Measurements from ENCODE around the gene NSMCE1.
"Not testable (repeated sequence)": the region's sequence is repeated elsewhere in the genome, so short reads cannot be mapped to it uniquely, and the experiment has no call there.

NSMCE1 gene

DNA sequence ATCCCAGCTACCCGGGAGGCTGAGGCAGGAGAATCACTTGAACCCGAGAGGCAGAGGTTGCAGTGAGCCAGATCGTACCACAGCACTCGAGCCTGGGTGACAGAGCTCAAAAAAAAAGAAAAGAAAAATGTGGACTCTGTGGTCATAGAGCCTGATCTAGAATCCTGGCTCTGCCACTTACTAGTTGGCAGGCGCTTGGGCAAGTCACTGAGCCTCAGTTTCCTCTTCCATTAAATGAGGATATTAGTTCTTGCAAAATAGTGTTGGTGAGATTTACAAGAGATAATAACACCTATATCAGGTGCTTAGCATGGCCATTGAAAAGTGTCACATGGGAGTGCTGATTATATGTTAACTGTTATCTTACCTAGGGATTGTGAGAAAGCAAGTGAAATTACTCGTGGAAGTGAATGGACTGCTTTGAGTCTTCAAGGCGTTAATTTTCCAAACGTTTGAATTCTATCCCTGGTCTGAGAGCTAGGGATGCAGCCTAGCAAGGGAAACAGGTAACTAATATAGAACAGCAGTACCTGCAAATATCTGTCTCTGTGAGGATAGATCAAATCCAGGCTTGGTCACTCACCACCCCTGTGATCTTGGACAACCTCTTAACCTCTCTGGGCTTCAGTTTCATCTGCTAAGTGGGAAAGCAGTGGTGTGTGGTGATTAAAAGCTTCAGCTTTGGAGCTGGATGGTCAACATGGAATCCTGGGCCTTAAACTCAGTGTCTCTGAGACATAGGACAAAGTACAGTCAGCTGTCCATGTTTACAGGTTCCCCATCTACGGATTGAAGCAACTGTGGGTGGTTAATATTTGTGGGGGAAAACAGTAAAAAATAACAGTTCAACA lies 953 bp upstream of the NSMCE1 start:
- no peak for DNase-seq

DNA sequence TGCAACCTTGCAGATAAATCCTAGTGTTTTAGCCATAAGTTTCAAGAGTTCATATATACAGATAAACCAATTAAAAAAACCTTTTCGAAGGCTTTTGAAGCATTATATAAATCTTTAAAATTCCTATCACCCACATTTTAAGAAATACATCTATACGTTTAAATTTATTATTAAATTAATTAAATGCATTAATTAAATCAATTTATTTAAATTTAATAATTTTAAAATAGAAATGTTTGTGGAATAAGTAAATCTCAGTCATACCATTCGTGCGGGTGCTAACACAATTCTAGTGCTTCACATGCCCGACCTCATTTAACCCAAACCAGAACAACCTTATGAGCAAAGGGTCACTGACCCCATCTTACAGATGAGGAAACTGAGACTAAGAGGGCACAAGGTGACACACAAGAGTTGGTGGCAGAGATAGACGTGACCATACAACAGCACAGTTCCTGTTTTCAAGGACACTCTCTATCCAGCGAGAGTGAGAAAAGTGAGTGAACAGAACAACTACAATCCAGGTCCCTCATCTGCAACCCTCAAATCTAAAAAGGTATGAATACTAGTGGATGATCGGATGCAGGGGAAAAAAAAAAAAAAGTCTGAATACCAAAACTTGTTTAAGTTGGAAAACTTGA lies 1.4 kb downstream of the NSMCE1 start:
- no peak for DNase-seq

DNA sequence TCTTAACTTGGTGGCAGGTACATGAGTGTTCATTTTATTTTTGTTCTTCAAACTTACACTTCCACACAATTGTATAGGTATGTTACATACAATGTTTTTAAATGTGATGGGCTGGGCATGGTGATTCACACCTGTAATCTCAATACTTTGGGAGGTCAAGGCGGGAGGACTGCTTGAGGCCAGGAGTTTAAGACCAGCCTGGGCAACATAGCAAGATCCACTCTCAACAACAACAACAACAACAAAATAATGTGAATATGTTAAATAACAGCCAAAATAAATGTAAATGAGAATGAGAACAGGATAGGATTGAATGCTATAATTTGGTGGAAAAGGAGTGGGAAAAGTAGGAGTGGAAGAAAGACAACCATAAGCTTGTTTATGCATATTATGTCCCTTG lies 2.6 kb downstream of the NSMCE1 start:
- DNase-seq: no peak

DNA sequence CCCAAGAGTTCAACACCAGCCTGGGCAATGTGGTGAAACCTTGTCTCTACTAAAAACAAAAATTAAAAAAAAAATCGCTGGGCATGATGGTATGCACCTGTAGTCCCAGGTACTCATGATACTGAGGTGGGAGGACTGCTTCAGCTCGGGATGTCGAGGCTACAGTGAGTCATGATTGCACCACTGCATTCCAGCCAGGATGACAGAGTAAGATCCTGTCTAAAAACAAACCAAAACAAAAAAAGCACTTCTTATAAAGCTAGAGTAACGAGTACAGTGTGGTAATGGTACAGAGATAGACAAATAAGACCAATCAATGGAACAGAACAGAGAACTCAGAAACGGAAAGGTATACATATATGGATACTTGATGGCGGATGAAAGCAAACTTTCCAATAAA lies 4.4 kb downstream of the NSMCE1 start:
- DNase-seq: no peak

DNA sequence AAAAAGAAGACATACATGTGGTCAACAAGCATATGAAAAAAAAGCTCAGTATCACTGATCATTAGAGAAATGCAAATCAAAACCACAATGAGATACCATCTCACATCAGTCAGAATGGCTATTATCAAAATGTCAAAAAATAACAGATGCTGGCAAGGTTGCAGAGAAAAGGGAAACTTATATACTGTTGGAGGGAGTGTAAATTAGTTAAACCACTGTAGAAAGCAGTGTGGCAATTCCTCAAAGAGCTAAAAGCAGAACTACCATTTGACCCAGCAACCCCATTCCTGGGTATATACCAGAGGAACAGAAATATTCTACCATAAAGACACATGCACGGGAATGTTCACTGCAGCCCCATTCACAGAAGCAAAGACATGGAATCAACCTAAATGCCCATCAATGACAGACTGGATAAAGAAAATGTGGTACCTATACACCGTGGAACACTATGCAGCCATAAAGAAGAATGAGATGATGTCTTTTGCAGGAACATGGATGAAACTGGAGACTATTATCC lies 5.6 kb downstream of the NSMCE1 start:
- not testable (repeated sequence) for DNase-seq

DNA sequence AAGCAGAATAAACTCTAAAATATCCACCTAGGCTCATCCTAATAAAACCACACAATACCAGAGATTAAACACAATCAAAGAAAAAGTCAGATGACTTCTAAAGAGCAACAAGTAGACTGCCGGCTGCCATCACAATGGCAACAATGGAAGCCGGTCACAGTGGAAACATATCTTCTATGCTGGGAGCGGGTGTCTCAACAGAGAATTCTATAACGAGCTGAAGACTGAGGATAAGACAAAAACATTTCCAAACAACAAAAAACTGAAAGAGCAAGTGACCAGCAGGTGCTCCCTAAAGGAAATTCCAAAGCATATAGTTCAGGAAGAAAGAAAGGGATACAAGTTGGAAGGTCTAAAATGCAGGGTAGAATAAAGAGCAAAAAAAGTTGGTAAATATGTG lies 8.9 kb downstream of the NSMCE1 start:
- DNase-seq: no peak

DNA sequence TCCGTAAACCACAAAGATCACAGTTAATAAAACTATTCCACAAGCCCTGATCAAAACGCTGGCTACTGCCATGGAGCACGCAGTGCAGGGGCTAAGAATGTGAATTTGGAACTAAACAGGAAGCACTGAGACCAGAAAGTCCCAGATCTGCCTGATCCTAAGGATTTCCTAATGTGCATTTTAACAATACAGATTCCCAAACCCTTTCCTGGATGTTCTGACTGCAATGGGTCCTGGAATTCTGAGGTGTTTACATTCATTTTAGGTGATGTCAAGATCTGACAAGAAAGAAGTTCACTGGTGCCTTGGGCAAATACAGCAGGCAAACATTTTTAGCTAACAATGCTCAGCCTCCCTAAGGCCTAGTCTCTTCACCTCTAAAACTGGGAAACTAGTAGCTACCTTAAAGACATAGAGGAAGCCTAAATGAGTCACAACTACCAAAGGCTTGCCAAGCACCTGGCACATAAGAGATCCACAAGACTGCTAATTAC lies 10.3 kb downstream of the NSMCE1 start:
- no peak for DNase-seq

DNA sequence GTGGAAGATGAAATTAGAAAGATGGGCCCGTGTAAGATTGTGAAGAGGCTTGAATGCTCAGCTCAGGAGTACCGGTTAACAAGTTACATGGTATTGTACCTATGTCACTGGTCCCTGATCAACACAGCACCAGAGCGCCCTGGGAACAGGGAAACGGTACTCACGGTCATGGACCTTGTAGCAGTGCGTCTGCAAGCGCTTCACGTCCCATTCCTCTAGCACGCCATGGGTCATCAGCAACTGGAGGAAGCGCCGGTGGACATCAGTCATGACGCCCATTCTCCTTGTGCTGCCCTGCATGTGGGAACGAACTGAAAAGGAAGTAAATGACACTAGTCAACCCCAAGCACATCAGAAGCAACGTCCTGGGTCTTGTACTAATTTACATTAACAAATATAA lies 11.3 kb downstream of the NSMCE1 start:
- DNase-seq: no peak

DNA sequence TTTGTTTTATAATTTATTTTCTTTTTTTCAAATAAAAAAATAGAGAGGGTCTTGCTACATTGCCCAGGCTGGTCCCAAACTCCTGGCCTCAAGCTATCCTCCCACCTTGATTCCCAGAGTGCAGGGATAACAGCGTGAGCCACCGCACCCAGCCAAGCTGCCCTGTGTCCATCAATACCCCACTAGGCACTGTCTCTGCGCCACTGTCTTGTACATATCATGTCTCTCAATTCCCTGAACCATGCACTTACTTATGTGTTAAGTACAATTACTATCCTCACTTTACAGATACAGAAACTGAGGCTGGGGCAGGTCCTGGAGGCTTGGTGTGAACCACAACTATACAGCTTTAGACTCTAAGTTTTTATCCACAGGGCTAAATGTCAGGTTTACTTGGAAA lies 11.7 kb downstream of the NSMCE1 start:
- DNase-seq: no peak

DNA sequence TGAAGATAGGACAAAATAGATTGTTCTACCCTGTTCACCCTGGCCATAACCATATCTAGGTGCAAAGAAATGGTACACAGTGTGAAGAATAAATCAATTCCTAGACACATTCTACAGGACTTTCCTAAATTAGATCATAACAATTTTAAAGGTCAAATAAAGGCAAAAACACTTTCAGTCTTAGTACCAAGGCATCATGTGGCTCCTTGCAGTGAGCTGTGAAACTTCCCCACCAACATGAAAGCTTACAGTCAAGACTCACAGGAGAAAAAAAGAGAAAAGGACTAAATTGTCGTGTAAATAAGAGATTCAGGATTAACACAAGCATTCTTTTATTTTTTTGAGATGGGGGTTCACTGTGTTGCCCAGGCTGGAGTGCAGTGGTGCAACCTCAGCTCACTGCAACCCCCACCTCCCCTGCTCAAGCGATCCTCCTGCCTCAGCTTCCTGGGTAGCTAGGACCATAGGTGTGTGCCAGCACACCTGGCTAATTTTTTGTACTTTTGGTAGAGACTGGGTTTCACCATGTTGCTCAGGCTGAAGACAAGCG lies 14.2 kb downstream of the NSMCE1 start:
- DNase-seq: no peak

DNA sequence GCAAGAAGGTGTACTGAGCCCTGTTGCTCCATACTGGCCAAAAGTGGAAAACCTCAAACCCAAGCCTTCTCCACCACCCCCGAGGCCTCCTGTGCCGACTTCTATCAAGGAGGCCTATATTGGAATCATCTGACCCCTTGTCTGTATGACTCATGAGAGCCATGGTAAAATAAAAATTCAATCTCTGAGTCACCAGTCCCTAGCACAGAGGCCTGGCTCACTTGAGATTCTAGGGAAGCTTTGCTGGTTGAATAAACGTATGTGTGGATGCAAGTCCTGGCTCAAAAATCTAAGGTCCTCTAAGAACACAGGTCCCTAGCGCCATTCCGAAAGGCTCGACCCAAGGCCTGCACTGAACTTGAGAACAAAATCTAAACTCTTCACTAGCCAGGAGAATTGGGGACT lies 15.0 kb downstream of the NSMCE1 start:
- DNase-seq: no peak

DNA sequence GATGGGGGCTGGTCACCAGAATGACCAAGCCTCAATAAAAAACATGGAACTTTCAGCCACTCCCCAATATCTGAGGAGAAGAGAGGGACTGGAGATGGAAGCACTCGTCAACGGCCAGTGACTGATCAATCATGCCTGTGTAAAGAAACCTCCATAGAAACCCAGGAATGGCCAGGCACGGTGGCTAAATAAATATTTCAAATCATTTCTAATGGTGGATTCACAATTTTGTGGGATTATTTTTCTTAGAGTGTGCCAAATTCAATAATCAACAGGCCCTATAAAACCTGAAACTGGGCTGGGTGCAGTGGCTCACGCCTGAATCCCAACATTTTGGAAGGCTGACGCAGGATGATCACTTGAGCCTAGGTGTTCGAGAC lies 16.4 kb downstream of the NSMCE1 start:
- no peak for DNase-seq

DNA sequence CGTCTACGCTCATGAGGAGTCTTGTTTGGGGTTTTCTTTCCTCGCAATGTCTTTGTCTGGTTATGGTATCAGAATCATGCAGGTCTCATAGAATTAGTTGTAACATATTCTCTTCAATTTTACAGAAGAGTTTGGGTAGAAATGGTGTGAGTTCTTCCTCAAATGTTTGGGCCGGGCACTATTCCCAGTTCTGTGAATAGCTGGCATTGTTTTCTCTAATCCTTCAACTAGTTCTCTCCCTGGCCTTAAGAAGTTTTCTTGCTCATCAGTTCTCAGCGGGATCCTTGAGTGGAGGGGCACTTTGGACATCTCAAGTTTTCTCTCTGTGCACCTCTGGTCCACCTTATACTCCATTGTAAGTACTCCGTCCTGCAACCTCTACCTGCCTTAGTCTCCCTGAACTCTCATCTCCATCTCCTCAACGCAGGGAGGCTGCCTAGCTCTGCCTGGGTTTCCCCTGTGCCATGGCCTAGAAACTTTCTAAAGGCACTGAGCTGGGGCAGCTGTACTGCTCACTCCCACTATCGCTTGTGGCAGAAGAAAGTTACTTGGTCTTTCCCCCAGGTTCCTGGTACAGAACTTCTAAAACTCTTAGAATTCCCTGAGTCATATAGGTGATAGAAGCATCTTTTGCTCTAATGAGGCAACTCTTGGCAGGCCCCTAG lies 16.9 kb downstream of the NSMCE1 start:
- DNase-seq: no peak

DNA sequence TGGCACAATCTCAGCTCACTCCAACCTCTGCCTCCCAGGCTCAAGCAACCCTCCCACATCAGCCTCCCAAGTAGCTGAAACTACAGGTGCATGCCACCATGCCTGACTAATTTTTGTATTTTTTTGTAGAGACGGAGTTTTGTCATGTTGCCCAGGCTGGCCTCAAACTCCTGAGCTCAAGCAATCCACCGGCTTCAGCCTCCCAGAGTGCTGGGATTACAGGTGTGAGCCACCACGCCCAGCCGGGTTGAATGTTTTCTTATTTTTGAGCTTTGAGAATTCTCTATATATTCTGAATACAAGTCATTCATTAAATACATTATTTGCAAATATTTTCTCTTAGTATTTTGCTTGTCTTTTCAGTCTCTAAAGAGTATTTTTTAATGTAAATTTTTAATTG lies 19.7 kb downstream of the NSMCE1 start:
- not testable (repeated sequence) for DNase-seq

DNA sequence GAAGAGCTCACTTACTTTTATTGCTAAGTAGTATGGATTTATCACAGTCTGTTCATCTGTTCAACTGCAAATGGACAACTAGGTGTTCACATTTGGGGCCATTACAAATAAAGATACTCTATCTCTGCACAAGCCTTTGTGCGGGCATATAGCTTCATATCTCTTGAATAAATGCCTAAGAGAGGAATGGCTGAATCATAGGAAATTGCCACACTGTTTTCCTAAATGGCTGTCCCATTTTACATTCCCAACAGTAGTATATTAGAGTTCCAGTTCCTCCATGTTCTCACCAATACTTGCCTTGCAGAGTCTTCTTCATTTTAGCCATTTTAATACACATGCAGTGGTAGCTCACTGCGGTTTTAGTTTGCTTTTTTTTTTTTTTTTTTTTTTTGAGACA lies 20.5 kb downstream of the NSMCE1 start:
- no peak for DNase-seq

DNA sequence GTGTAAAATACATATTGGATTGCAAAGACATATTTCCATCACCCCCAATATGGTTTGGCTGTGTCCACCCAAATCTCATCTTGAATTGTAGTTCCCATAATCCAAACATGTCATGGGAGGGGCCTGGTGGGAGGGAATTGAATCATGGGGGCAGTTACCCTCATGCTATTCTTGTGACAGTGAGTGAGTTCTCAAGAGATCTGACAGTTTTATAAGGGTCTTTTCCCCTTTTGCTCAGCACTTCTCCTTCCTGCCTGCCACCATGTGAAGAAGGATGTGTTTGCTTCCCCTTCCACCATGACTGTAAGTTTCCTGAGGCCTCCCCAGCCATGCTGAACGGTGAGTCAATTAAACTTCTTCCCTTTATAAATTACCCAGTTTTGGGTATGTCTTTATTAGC lies 21.5 kb downstream of the NSMCE1 start:
- not testable (repeated sequence) for DNase-seq

DNA sequence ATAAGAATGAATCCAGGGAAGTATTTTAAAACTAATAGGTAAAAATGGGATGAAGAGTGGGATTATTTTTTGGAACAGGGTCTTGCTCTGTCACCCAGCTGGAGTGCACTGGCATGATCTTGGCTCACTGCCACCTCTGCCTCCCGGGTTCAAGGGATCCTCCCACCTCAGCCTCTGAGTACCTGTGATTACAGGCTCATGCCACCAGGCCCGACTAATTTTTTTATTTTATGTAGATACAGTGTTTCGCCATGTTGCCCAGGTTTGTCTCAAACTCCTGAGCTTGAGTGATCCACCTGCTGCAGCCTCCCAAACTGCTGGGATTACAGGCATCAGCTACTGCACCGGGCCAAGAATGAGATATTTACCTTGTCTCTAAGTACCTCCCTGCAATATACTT lies 22.1 kb downstream of the NSMCE1 start:
- no peak for DNase-seq

DNA sequence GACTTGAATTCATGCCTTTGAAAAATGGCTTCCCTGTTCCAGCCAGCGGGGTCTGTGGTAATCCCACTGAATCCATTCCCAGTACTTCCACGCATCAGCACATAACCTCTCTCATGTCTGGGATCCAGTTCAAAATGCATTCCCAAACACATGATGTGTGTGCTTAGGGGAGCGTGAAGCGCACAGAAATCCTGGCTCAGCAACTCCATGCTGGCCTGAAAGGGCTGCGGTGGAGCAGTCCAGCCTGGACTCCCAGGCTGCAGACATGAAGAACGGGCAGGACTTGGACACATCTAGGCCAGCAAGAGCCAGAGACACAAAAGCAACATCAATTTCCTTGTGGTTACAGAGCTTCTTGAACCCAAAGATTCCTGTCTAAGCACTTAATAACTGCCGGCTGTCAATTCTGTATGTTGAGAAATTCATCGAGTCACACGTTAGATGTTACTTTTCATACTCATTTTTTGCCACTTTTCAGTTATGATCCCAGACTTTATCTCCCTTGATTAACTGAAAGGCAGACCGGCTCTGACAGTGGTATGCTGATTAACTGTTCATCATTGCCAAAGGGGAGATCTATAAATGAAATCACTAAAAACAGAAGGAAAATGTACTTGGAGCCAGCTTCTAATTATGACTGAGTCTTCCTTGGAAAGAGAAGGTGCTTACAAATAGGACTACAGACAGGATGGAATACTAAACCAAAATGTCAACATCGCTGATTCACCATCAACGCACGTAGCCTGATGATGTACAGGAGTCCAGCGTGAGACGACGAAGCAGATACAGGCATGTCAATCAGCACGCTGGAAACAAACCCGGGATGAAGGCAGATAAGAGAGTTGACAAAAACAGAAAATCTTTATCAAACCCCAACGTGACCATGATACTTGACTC lies 23.0 kb downstream of the NSMCE1 start:
- DNase-seq: no peak

DNA sequence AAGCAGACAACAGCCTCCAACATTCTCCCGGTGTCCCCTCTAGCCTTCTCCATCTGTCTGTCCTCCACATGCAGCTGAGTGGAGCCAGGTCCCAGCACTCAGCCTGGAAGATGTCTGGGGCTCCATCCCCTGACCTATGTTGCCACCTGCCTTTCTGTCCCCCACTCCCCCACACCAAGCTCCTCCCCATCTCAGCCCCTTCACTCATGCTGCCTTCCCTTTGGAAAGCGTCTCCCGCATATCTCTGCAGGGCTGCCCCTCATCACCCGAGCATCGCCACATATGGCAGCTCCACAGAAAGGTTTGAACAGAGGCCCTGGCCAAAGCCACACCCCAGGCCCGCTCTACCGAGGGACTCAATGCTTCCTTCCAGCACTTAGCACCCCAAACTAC lies 24.2 kb downstream of the NSMCE1 start:
- no peak for DNase-seq

DNA sequence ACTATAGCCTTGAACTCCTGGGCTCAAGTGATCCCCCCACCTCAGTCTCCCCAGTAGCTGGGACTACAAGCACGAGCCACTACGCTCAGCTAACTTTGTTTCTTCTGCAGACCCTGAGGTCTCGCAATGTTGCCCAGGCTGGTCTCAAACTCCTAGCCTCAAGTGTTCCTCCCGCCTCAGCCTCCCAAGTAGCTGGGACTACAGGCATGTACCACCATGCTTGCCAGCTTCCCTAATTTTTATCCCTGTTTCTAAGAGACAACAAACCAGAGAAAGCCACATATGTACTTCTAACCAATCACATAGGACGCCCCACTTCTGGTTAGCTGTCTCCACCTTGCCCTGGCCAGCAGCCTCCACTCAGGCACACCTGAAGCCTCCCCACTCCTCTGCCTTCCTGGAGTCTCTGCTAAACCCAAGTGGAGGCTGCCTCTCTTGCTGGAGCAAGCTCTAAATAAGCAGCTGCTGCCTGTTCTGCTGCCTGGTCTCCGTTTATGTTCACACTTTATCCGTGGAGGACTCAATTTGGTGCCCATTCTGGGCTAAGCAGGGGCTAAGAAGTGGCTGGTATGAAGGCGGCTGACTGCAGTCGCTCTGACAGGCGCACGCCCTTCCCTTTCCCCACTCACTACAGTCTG lies 24.7 kb downstream of the NSMCE1 start:
- DNase-seq: no peak

DNA sequence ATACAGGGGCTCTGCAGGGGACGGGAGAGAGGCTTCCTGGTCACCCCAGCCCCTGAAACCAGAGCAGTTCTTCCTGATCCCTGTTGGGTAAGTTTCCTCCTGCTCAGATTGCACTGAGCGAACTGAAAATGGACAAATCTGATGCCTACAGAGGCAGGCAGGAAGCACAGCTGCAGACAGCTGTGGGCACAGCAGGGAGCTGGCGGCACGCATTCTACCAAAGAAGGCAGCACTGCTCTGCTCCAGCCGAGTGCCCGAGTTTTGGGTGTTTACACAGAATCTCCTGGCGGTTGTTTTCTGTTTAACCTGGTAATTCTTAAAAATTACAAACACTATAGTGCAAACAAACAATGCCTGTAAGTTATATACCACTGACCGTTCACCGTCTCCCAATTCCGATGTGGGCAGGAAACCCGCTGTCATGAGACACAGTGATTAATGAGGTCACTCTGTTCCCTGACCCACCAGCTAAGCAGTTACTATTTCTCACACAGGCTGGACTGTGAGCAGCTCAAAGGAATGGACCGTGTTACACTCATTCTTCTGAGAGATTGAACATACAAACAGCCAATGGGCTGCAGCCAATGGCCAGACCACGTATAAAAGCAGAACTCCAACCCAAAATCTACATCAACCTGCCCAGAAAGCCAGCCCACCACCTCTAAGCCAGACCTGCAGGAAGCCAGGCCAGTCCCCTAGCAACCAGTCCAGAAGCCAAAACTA lies 25.5 kb downstream of the NSMCE1 start:
- no peak for DNase-seq
